IMR-90 (cell line): ENCODE results near the gene C16orf89.

Source experiments
- BHLHE40 ChIP-seq: fragments of 150-350 bp; IDR thresholded peaks from 2 replicates; pipeline ENCODE4 v1.6.1; 2016; ENCODE audit warnings: mild to moderate bottlenecking, low read depth, low read length
- CEBPB ChIP-seq: IDR thresholded peaks from 2 replicates; pipeline ENCODE4 v1.6.1; 2012; ENCODE audit warnings: low read depth, low read length, improper control_type of control experiment
- CHD1 ChIP-seq: IDR thresholded peaks from 2 replicates; pipeline ENCODE4 v1.6.1; 2012; ENCODE audit warnings: low read depth, low read length, improper control_type of control experiment
- CTCF ChIP-seq: conservative IDR thresholded peaks from 2 replicates; pipeline ENCODE4 v1.5.1; 2012; ENCODE audit warnings: mild to moderate bottlenecking, low read depth, low read length, improper control_type of control experiment
- ELK1 ChIP-seq: fragments of 150-350 bp; IDR thresholded peaks from 2 replicates; pipeline ENCODE4 v1.6.1; 2016; ENCODE audit warnings: low read depth, mild to moderate bottlenecking, low read length, moderate library complexity, borderline replicate concordance
- MAFK ChIP-seq: IDR thresholded peaks from 2 replicates; pipeline ENCODE4 v1.6.1; 2012; ENCODE audit warnings: low read depth, low read length, improper control_type of control experiment
- MAZ ChIP-seq: IDR thresholded peaks from 2 replicates; pipeline ENCODE4 v1.6.1; 2012; ENCODE audit warnings: low read depth, mild to moderate bottlenecking, low read length, improper control_type of control experiment, moderate library complexity, borderline replicate concordance
- MXI1 ChIP-seq: IDR thresholded peaks from 2 replicates; pipeline ENCODE4 v1.6.1; 2012; ENCODE audit warnings: low read depth, mild to moderate bottlenecking, low read length, moderate library complexity, borderline replicate concordance
- POLR2A ChIP-seq: IDR thresholded peaks from 2 replicates; pipeline ENCODE4 v1.6.1; 2012; ENCODE audit warnings: mild to moderate bottlenecking, low read depth, low read length
- RAD21 ChIP-seq: IDR thresholded peaks from 2 replicates; pipeline ENCODE4 v1.6.1; 2012; ENCODE audit warnings: low read length, improper control_type of control experiment
- SMC3 ChIP-seq: fragments of 150-350 bp; IDR thresholded peaks from 2 replicates; pipeline ENCODE4 v1.6.1; 2016; ENCODE audit warnings: low read depth, mild to moderate bottlenecking, antibody characterized with exemption, low read length, moderate library complexity
- USF2 ChIP-seq: fragments of 150-350 bp; IDR thresholded peaks from 2 replicates; pipeline ENCODE4 v1.6.1; 2017; ENCODE audit warnings: mild to moderate bottlenecking, antibody characterized with exemption, low read length, low read depth

GRCh38 chr16:5069048-5069447 is 3.3 kb upstream of the C16orf89 start:
- TF ChIP-seq MAFK (no peak), POLR2A (no peak), ELK1 (no peak), CTCF (no peak), CEBPB (no peak), MXI1 (no peak), MAZ (no peak), USF2 (no peak), BHLHE40 (no peak), RAD21 (no peak), CHD1 (no peak), SMC3 (no peak)
